22Rv1 (cell line): Measurements from ENCODE around the gene MYH15.

ENCODE experiments used
- ZFX ChIP-seq: fragments of 450-650 bp; IDR thresholded peaks from 2 replicates; pipeline ENCODE4 v1.6.1; 2017; ENCODE audit warnings: antibody characterized with exemption, borderline replicate concordance
- TF ChIP-seq, protein P1 (sequence below): fragments of 450-650 bp; IDR thresholded peaks from 2 replicates; pipeline ENCODE4 v1.5.1; 2017; ENCODE audit warnings: mild to moderate bottlenecking

- TF ChIP-seq, protein P1, sequence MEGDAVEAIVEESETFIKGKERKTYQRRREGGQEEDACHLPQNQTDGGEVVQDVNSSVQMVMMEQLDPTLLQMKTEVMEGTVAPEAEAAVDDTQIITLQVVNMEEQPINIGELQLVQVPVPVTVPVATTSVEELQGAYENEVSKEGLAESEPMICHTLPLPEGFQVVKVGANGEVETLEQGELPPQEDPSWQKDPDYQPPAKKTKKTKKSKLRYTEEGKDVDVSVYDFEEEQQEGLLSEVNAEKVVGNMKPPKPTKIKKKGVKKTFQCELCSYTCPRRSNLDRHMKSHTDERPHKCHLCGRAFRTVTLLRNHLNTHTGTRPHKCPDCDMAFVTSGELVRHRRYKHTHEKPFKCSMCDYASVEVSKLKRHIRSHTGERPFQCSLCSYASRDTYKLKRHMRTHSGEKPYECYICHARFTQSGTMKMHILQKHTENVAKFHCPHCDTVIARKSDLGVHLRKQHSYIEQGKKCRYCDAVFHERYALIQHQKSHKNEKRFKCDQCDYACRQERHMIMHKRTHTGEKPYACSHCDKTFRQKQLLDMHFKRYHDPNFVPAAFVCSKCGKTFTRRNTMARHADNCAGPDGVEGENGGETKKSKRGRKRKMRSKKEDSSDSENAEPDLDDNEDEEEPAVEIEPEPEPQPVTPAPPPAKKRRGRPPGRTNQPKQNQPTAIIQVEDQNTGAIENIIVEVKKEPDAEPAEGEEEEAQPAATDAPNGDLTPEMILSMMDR = no peak
- no peak for TF ChIP-seq ZFX
These were observed 171.4 kb downstream of the MYH15 start for GRCh38 chr3:108338901-108339545.
